Ishikawa (cell line): ENCODE results near the gene SLC45A1.

Experiments
- CEBPB ChIP-seq: IDR thresholded peaks from 2 replicates; pipeline ENCODE4 v1.6.1; 2012
- CREB1 ChIP-seq: IDR thresholded peaks from 2 replicates; pipeline ENCODE4 v1.6.1; 2012; ENCODE audit warnings: low read depth
- EGR1 ChIP-seq: IDR thresholded peaks from 2 replicates; pipeline ENCODE4 v1.6.1; 2012
- EP300 ChIP-seq: IDR thresholded peaks from 2 replicates; pipeline ENCODE4 v1.6.1; 2012; ENCODE audit warnings: borderline replicate concordance
- FOXM1 ChIP-seq: IDR thresholded peaks from 2 replicates; pipeline ENCODE4 v1.6.1; 2012; ENCODE audit warnings: low read depth, borderline replicate concordance
- NFIC ChIP-seq: IDR thresholded peaks from 2 replicates; pipeline ENCODE4 v1.6.1; 2012
- RAD21 ChIP-seq: IDR thresholded peaks from 2 replicates; pipeline ENCODE4 v1.6.1; 2012; ENCODE audit warnings: low read depth
- TAF1 ChIP-seq: IDR thresholded peaks from 2 replicates; pipeline ENCODE4 v1.6.1; 2012; ENCODE audit warnings: low read depth, mild to moderate bottlenecking
- TCF12 ChIP-seq: IDR thresholded peaks from 2 replicates; pipeline ENCODE4 v1.6.1; 2012; ENCODE audit warnings: low read depth
- TEAD4 ChIP-seq: IDR thresholded peaks from 2 replicates; pipeline ENCODE4 v1.6.1; 2012
- YY1 ChIP-seq: IDR thresholded peaks from 2 replicates; pipeline ENCODE4 v1.6.1; 2012; ENCODE audit warnings: low read depth
- ZBTB7A ChIP-seq: IDR thresholded peaks from 2 replicates; pipeline ENCODE4 v1.6.1; 2012; ENCODE audit warnings: low read depth
- TF ChIP-seq, protein P1 (sequence below): IDR thresholded peaks from 2 replicates; pipeline ENCODE4 v1.6.1; 2012; ENCODE audit warnings: low read depth, mild to moderate bottlenecking
- TF ChIP-seq, protein P2 (sequence below): IDR thresholded peaks from 2 replicates; pipeline ENCODE4 v1.6.1; 2012
- TF ChIP-seq, protein P3 (sequence below): IDR thresholded peaks from 2 replicates; pipeline ENCODE4 v1.6.1; 2012

Gene SLC45A1

DNA sequence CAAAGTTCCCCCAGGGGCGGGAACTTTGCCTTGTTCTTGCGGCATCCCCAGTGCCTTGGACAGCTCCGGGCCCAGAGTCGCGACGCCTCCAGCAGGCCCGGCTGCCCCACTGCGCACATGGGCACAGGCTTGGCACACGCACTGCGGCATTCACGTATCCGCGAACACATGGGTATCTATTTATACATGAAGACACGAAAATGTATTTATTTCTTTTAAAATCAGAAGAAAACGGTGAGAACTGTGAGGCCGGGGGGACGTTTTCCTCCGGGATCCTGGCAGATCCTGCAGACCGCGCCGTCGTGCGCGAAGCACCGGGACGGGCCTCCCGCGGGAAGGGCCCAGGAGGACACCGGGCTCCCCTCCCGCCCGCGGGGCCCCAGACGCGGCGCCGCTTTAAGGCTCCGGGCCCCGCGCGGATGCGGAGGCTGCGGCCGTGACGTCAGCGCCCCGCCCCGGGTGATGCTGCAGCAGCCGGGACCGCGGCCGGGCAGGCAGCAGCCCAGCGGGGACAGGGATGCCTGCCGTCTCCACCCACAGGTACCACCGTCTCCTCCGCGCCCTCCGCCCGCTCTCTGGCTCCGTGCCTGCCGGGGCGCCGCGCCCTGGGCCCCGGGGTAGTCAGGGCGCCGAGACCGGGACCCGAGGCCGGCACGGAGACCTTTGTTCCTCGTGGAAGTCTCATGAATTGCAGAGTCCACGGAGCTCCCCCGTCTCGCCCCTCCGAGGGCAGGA, at the start of gene SLC45A1:
Gene SLC45A1, plus strand, starts transcription at position 468 of the 735 bp plus-strand sequence. CDS start 6,216 bp downstream, outside the sequence.
- TF ChIP-seq, protein P1, sequence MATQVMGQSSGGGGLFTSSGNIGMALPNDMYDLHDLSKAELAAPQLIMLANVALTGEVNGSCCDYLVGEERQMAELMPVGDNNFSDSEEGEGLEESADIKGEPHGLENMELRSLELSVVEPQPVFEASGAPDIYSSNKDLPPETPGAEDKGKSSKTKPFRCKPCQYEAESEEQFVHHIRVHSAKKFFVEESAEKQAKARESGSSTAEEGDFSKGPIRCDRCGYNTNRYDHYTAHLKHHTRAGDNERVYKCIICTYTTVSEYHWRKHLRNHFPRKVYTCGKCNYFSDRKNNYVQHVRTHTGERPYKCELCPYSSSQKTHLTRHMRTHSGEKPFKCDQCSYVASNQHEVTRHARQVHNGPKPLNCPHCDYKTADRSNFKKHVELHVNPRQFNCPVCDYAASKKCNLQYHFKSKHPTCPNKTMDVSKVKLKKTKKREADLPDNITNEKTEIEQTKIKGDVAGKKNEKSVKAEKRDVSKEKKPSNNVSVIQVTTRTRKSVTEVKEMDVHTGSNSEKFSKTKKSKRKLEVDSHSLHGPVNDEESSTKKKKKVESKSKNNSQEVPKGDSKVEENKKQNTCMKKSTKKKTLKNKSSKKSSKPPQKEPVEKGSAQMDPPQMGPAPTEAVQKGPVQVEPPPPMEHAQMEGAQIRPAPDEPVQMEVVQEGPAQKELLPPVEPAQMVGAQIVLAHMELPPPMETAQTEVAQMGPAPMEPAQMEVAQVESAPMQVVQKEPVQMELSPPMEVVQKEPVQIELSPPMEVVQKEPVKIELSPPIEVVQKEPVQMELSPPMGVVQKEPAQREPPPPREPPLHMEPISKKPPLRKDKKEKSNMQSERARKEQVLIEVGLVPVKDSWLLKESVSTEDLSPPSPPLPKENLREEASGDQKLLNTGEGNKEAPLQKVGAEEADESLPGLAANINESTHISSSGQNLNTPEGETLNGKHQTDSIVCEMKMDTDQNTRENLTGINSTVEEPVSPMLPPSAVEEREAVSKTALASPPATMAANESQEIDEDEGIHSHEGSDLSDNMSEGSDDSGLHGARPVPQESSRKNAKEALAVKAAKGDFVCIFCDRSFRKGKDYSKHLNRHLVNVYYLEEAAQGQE: no peak
- 0 out of 2 replicates have a peak, but pooled peaks have one; percentile 3 for TF ChIP-seq EGR1
- TF ChIP-seq, protein P2, sequence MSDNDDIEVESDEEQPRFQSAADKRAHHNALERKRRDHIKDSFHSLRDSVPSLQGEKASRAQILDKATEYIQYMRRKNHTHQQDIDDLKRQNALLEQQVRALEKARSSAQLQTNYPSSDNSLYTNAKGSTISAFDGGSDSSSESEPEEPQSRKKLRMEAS: 0 out of 2 replicates have a peak, but pooled peaks have one; percentile 38

DNA sequence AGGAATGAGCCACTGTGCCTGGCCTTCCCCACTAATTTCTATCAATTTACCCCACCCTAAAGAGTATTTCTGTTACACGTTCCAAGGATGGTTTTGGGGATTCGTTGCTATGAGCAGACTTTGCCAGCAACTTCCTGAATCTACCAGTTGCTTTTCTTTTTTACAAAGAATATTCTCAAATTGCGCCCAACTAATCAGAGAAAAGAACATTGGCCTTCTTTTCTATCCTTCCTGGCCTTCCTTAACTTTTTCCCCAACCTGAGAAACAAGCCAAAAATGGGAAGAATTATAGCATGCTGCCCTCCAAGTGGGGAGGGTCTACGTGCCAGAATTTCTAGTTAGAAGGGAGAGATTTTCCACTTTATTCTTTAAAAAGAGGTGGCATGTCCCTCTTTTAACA, 44.9 kb upstream of the SLC45A1 start:
- TF ChIP-seq FOXM1 (no peak), TCF12 (no peak), RAD21 (no peak), NFIC (no peak), EP300 (no peak), EGR1 (no peak), YY1 (no peak)
- TF ChIP-seq, protein P3, sequence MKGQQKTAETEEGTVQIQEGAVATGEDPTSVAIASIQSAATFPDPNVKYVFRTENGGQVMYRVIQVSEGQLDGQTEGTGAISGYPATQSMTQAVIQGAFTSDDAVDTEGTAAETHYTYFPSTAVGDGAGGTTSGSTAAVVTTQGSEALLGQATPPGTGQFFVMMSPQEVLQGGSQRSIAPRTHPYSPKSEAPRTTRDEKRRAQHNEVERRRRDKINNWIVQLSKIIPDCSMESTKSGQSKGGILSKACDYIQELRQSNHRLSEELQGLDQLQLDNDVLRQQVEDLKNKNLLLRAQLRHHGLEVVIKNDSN: no peak

DNA sequence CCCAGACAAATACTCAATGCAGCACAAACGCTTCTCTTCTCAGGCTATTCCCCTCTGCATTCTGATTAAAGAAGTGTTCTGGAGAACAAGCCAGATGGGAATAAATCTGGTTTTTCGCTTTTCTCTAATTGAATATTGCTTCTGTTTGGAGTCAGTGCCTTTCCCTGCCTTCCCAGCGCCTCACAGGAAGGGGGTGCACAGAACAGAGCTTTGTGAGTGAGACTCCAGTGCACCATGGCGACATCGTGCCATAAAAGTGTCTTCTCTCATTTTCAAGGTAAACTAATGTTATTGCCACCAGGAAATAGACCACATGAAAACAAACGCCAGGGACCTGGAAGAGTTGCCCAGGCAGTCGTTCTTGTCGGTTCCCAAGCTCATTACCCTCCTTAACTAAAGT, 43.6 kb upstream of the SLC45A1 start:
- no peak for TF ChIP-seq TCF12
- no peak for TF ChIP-seq CREB1
- no peak for TF ChIP-seq FOXM1
- TF ChIP-seq CEBPB: no peak

DNA sequence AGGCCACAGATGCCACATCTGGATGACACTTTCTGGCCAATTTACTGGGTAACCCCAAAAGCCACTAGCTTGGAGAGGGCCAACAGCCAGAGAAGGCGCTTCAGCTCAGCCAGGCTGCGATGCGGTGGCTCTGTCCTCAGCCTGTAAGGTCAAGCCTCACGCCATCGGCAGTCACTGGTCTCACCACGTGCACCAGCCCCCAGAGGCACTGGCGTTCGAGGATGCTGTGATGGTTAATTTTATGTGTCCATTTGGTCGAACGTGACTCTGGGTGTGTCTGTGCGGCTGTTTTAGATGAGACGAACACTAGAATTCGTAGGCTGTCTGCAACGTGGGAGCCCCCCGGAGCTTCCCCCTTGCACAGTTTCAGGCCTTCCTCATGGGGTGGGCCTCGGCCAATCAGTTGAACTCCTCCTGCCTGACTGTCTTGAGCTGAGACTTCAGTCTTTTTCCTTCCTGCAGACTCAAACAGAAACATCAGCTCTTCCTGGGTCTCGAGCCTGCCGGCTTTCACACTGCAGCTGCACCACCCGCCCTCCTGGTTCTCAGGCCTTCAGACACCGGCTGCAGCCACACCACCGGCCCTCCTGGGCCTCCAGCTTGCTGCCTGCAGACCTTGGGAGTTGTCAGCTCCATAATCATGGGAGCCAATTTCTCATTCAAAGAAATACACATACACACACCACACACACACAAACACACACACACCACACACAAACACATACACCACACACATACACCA, 41.6 kb upstream of the SLC45A1 start:
- no peak for TF ChIP-seq TEAD4
- no peak for TF ChIP-seq RAD21
- TF ChIP-seq, protein P3: no peak
- TF ChIP-seq EGR1: no peak
- TF ChIP-seq NFIC: no peak
- TF ChIP-seq ZBTB7A: no peak
- no peak for TF ChIP-seq EP300
- no peak for TF ChIP-seq FOXM1
- TF ChIP-seq, protein P1: no peak

DNA sequence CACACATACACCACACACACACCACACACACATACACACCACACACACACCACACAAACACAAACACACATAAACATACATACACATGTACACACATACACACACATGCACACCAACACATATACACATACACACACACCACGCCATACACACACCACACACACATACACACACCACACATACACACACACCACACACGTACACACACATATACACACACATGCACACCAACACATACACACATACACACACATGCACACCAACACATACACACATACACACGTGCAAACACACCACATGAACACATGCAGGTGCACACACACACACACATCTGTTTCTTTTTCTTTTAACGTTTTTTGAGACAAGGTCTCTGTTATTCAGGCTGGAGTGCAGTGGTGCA, 41.0 kb upstream of the SLC45A1 start:
- TF ChIP-seq RAD21: no peak
- TF ChIP-seq, protein P2: no peak
- no peak for TF ChIP-seq TAF1
- no peak for TF ChIP-seq EP300
- TF ChIP-seq NFIC: no peak
- no peak for TF ChIP-seq TEAD4
- TF ChIP-seq, protein P1: no peak
